ENCODE measurements around the gene INCA1.
A peak's percentile ranks its signal among the peaks of the same experiment; 100 is the strongest.
"Not testable (repeated sequence)": the region's sequence is repeated elsewhere in the genome, so short reads cannot be mapped to it uniquely, and the experiment has no call there.

Gene INCA1

GRCh38 chr17:5033352-5034015 lies 36.2 kb upstream of the INCA1 start:
- no peaks in the 10 kb centered on the region for H3K36me3 ChIP-seq (ENCODE audit: insufficient read depth, low read length)
- no peak for DNase-seq (ENCODE audit: low read depth, low spot score)
- no peaks in the 10 kb centered on the region for H3K9me3 ChIP-seq (ENCODE audit: low read depth, low read length)
- TF ChIP-seq EZH2 (IDR thresholded peaks at IDR 0.05): no peak
- no peak for TF ChIP-seq FOXP2 (optimal IDR thresholded peaks at IDR 0.05; ENCODE audit: control extremely low read depth, extremely low read length, insufficient read depth)
- TF ChIP-seq POLR2AphosphoS5 (IDR thresholded peaks at IDR 0.05; ENCODE audit: borderline replicate concordance, low read depth, low read length): no peak
- H3K9ac ChIP-seq (ENCODE audit: insufficient read length): no peak overlapping the region
- H3K27ac ChIP-seq: no peak overlapping the region
- H3K4me3 ChIP-seq: no peak overlapping the region

GRCh38 chr17:5032865-5033264 lies 35.5 kb upstream of the INCA1 start:
- no peak for DNase-seq (ENCODE audit: low read depth, low spot score)
- no peak overlapping the region for H3K4me3 ChIP-seq
- TF ChIP-seq POLR2AphosphoS5 (IDR thresholded peaks at IDR 0.05; ENCODE audit: borderline replicate concordance, low read depth, low read length) (no peak), EZH2 (IDR thresholded peaks at IDR 0.05) (no peak), FOXP2 (optimal IDR thresholded peaks at IDR 0.05; ENCODE audit: control extremely low read depth, extremely low read length, insufficient read depth) (no peak)

GRCh38 chr17:5031365-5032082 lies 34.2 kb upstream of the INCA1 start:
- Histone ChIP-seq H3K27ac (peak overlapping the region; percentile 61), H3K9me3 (ENCODE audit: low read depth, low read length) (no peaks in the 10 kb centered on the region), H3K4me3 (peak overlapping the region; percentile 79), H3K36me3 (ENCODE audit: insufficient read depth, low read length) (no peaks in the 10 kb centered on the region), H3K9ac (ENCODE audit: insufficient read length) (peak overlapping the region; percentile 68)
- no peak for TF ChIP-seq FOXP2 (optimal IDR thresholded peaks at IDR 0.05; ENCODE audit: control extremely low read depth, extremely low read length, insufficient read depth)
- TF ChIP-seq EZH2 (IDR thresholded peaks at IDR 0.05): no peak
- TF ChIP-seq POLR2AphosphoS5 (IDR thresholded peaks at IDR 0.05; ENCODE audit: borderline replicate concordance, low read depth, low read length): no peak
- no peak for DNase-seq (ENCODE audit: low read depth, low spot score)

More at GRCh38 chr17:5032865-5033264, 35.5 kb upstream of the INCA1 start:
- Histone ChIP-seq H3K9ac (ENCODE audit: insufficient read length) (no peak overlapping the region), H3K27ac (no peak overlapping the region), H3K9me3 (ENCODE audit: low read depth, low read length) (no peaks in the 10 kb centered on the region), H3K36me3 (ENCODE audit: insufficient read depth, low read length) (no peaks in the 10 kb centered on the region)

- not testable (repeated sequence) for H3K4me3 ChIP-seq; H3K27ac ChIP-seq; H3K9ac ChIP-seq (ENCODE audit: insufficient read length); DNase-seq (ENCODE audit: low read depth, low spot score); H3K9me3 ChIP-seq (ENCODE audit: low read depth, low read length); H3K36me3 ChIP-seq (ENCODE audit: insufficient read depth, low read length)
Observed at GRCh38 chr17:5030168-5030567, 32.8 kb upstream of the INCA1 start.

GRCh38 chr17:5027916-5028315 lies 30.6 kb upstream of the INCA1 start:
- Histone ChIP-seq H3K4me3 (no peak overlapping the region), H3K9ac (ENCODE audit: insufficient read length) (no peak overlapping the region), H3K36me3 (ENCODE audit: insufficient read depth, low read length) (no peaks in the 10 kb centered on the region), H3K27ac (no peak overlapping the region), H3K9me3 (ENCODE audit: low read depth, low read length) (no peaks in the 10 kb centered on the region)
- TF ChIP-seq EZH2 (IDR thresholded peaks at IDR 0.05): no peak
- DNase-seq (ENCODE audit: low read depth, low spot score): no peak

- Histone ChIP-seq H3K27ac (no peak overlapping the region), H3K36me3 (ENCODE audit: insufficient read depth, low read length) (peaks cover 5% of the 10 kb centered on the region; the same call in 1 of the 2 replicates), H3K9me3 (ENCODE audit: low read depth, low read length) (no peaks in the 10 kb centered on the region), H3K4me3 (no peak overlapping the region), H3K9ac (ENCODE audit: insufficient read length) (no peak overlapping the region)
- TF ChIP-seq EZH2 (IDR thresholded peaks at IDR 0.05) (no peak), POLR2AphosphoS5 (IDR thresholded peaks at IDR 0.05; ENCODE audit: borderline replicate concordance, low read depth, low read length) (no peak), FOXP2 (optimal IDR thresholded peaks at IDR 0.05; ENCODE audit: control extremely low read depth, extremely low read length, insufficient read depth) (no peak)
- no peak for DNase-seq (ENCODE audit: low read depth, low spot score)
Observed at GRCh38 chr17:5027299-5027698, 30.0 kb upstream of the INCA1 start.

- Histone ChIP-seq H3K27ac (no peak overlapping the region), H3K9me3 (ENCODE audit: low read depth, low read length) (no peaks in the 10 kb centered on the region), H3K4me3 (no peak overlapping the region), H3K9ac (ENCODE audit: insufficient read length) (no peak overlapping the region), H3K36me3 (ENCODE audit: insufficient read depth, low read length) (peaks cover 9% of the 10 kb centered on the region; the same call in 1 of the 2 replicates)
- DNase-seq (ENCODE audit: low read depth, low spot score): no peak
- no peak for TF ChIP-seq POLR2AphosphoS5 (IDR thresholded peaks at IDR 0.05; ENCODE audit: borderline replicate concordance, low read depth, low read length)
- TF ChIP-seq FOXP2 (optimal IDR thresholded peaks at IDR 0.05; ENCODE audit: control extremely low read depth, extremely low read length, insufficient read depth): no peak
- no peak for TF ChIP-seq EZH2 (IDR thresholded peaks at IDR 0.05)
Observed at GRCh38 chr17:5024604-5025003, 27.3 kb upstream of the INCA1 start.

GRCh38 chr17:5023588-5024147 lies 26.3 kb upstream of the INCA1 start:
- Histone ChIP-seq H3K27ac (no peak overlapping the region), H3K9ac (ENCODE audit: insufficient read length) (no peak overlapping the region), H3K4me3 (no peak overlapping the region), H3K36me3 (ENCODE audit: insufficient read depth, low read length) (peaks cover 9% of the 10 kb centered on the region; the same call in 1 of the 2 replicates), H3K9me3 (ENCODE audit: low read depth, low read length) (no peaks in the 10 kb centered on the region)
- DNase-seq (ENCODE audit: low read depth, low spot score): no peak
- no peak for TF ChIP-seq POLR2AphosphoS5 (IDR thresholded peaks at IDR 0.05; ENCODE audit: borderline replicate concordance, low read depth, low read length)
- no peak for TF ChIP-seq EZH2 (IDR thresholded peaks at IDR 0.05)
- no peak for TF ChIP-seq FOXP2 (optimal IDR thresholded peaks at IDR 0.05; ENCODE audit: control extremely low read depth, extremely low read length, insufficient read depth)

Data from SK-N-MC (cell line).